SKM-1 (cell line): ENCODE measurements around the gene C16orf89.
"Not testable (repeated sequence)": the region's sequence is repeated elsewhere in the genome, so short reads cannot be mapped to it uniquely, and the experiment has no call there.

Source experiments
- DNase-seq: peaks from one replicate; lab custom pipeline; 2025; ENCODE audit not compliant: unreplicated experiment; lab: John Stamatoyannopoulos, UW

The C16orf89 gene, protein sequence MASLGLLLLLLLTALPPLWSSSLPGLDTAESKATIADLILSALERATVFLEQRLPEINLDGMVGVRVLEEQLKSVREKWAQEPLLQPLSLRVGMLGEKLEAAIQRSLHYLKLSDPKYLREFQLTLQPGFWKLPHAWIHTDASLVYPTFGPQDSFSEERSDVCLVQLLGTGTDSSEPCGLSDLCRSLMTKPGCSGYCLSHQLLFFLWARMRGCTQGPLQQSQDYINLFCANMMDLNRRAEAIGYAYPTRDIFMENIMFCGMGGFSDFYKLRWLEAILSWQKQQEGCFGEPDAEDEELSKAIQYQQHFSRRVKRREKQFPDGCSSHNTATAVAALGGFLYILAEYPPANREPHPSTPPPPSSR

DNA sequence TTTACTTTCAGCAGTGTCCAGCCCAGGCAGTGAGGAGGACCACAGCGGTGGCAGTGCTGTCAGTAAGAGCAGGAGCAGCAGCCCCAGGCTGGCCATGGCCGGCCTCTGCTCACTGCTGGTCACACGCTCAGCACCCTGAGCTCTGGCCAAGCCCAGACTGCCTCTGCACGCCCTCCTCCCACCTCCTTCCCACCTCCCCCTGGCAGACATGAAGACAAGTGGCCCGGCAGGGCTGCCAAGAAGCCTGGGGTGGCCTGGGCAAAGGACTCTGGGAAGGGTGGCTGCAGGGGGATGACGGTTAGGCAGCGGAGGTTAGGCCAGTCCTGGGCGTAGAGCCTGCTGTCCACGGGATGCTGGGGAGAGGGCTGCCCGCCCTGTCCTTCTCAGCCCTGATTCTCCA is at the start of gene C16orf89:
Gene C16orf89 (minus strand): TSS at position 144 of the 400 bp plus-strand sequence. CDS start 48 bp downstream, at position 96.
- no peak for DNase-seq

DNA sequence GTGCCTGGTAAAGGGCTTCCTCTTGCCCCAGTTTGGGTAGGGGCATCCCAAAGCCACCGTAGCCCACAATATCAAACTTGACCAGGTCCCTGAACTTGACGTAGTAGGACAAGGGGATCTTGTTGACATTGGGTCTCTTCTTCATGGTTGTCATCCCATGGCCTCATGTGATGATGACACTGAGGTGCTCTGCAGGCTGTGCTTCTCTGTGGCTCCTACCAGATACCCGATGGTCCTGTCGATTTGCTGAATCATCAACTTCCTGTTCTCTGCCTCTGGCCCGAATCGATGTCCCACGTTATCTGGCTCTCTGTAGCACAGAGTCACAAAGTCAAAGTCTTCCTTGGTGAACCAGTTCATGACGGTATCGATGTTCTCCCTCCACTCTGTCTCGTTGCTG is 45.2 kb upstream of the C16orf89 start:
- not testable (repeated sequence) for DNase-seq

DNA sequence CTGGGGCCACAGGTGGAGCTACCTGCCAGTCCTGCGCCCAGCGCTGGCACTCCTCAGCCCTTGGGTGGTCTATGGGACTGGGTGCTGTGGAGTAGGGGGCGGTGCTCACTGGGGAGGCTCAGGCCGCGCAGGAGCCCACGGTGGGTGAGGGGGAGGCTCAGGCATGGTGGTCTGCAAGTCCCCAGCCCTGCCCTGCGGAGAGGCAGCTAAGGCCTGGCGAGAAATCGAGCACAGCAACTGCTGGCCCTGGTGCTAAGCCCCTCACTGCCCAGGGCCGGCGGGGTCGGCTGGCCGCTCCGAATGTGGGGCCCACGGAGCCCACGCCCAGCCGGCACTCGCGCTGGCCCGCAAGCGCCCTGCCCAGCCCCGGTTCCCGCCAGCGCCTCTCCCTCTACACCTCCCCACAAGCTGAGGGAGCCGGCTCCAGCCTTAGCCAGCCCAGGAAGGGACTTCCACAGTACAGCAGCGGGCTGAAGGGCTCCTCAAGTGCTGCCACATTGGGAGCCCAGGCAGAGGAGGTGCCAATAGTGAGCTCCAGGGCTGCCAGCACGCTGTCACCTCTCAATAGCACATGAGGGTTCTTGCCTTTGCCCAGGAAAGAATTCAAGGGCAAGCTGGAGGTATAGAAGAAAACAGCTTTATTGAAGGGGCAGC is 42.9 kb upstream of the C16orf89 start:
- DNase-seq: no peak

DNA sequence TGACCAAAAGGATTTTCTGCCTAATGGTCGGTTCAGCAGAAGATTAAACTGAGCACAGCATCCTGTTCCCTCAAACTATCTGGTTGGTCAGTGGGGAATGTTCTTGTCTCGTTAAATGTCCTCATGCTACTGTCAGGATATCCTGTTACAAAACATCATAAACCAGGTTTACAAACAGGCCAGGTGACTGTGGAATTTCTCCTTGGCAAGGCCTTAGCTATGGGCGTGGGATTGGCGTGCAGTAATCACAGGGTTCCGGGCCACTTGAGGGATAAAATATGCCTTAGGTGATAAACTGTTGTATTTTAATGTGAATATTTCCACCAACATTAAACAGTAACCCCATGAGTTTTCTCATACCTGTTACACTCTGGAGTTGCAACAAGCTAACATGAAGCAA is 39.3 kb upstream of the C16orf89 start:
- not testable (repeated sequence) for DNase-seq

DNA sequence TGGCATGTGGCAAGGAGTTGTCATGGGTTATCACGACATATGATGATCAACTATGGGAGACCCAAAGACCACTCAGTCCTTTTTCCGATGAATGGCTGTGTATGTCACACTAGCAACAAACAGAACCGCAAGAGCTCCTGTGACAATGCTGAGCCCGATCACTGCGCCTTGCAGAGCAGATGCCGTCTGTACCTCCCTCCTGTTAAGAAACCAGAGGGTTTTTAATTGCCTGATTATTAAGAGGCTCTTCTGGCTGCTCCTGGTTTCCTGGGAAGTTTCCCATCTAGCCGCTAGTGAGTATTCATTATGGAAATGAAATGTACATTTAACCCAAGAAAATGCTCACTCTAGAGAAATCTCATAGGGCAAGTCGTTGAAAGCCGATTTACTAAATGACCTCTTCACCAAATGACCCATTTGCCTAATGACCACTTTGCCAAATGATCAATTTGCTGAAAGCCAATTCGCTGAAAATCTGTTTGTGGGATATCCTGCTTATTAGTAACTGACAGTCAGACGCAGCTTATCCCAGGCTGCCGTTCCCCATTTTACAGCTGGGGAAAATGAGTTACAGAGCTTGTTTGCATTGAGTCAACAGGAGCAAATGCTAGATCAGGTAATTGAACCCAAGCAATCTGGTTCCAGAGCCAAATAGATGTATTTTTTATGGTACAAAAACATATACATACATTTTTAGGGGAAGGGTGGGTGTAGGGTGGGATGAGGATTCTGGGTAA is 37.7 kb upstream of the C16orf89 start:
- DNase-seq: not testable (repeated sequence)

DNA sequence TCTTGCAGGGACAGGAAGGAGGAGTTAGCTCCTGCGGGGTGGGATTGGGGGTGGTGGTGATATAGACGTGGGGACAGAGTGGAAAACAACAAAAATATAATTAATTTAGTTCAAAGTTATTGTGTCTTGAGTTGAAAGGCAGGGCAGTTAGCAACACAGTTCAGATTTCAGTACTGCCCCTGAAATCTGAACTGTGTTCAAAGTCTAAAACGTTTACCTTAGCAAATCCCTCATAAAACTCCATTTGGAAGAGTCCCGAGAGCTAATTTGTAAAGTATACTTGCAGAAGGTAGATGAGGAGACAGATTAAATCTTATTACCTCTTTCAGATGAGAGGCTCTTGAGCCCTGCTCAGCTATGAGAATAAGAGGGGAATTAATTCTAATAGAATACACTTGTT is 33.4 kb upstream of the C16orf89 start:
- DNase-seq: not testable (repeated sequence)

DNA sequence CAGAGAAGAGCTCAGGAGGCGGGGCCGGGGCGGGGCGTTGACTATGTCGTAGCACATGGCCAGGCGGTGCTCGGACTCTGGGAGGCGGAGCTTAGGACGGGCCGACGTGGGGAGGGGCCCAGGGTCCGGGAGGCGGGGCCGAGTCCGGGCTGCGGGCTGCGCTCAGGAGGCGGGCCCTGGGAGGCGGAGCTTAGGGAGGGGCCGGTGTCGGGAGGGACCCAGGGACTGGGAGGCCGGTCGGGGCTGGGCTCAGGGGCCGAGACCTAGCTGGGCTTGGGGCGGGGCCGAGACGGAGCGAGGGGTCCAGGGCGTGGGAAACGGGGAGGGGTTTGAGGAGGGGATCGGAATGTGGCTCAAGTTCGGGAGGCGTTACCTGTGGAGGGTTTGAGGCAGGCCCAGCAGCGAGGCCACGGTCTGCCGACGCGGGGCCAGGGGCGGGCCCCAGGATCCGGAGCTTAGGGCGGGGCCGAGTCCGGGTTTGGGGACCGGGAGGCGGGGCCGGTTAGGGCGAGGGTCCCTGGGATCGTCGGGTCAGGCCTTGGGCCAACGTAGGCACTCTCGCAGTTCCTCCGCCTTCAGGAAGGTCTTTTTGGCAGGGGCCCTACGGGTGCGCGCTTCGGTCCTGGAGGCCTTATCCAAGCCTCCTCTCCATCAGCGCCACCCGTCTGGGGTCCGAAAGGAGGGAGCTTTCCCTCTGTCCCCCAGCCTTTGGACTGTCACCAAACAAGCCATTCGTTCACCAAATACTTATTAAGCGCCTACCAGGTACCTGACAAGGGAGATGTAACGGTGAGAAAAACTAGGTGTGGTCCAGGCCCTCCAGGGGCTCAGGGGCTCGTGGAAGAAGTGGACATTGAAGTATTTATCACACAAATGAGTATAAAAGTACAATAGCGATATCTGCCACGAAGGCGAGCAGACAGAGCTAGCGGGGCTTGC is 32.7 kb upstream of the C16orf89 start:
- DNase-seq: not testable (repeated sequence)

DNA sequence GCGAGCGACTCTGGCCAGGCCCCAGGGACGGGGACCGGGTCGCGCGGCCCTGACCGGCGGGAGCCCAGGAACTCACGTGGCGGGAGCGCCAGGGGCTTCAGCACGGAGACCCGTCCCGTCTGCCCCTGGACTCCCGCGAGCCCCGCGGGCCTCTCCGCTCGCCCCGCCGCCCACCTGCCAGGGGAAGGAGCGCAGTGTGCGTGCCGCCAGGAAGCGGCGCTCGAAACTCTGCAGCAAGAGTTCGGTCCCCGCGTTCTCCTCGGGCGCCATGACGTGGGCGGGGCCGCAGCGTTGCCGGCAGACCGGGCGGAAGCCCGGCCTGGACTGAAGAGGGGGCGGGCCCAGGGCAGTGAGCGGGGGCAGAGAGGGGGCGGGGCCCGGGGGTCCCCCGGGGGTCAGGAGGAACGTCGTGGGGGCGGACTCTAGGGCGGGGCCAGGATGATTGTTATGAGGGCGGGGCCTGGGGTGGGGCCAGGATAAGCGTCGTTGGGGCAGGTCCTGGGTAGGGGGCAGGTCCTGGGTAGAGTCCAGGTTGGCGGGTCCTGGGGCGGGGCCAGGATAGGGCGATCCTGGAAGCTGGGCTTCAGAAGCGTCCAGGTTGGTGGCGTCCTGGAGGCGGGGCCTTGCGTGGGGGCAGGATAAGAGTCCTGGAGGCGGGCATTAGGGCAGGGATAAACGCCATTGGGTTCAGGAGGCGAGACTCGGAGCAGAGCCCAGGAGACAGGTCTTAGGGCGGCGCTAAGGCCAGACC is 31.9 kb upstream of the C16orf89 start, which contains the start of gene EEF2KMT:
Gene EEF2KMT (minus strand): TSS at position 326 of the 751 bp plus-strand sequence. CDS start 56 bp downstream, at position 270.
- DNase-seq: peak; percentile 95

DNA sequence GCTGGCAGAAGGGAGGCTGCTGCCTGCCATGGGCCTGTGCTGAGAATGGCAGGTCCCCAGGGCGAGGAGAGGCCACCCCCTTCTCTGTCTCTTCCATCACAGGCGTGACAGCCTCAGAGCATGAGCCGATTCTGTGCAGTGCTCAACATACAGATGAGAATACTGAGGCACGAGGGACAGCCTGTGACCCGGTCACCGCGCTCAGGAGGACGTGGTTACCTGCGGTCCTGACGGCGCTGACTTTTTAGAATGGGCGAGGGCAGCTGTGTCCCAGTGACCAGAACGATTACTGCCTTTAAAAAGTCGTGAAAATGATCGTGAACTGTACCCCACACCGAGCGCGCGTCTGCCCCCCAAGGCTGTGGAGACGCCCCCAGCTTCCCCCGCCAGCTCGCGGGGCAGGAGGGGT is 31.3 kb upstream of the C16orf89 start:
- not testable (repeated sequence) for DNase-seq

DNA sequence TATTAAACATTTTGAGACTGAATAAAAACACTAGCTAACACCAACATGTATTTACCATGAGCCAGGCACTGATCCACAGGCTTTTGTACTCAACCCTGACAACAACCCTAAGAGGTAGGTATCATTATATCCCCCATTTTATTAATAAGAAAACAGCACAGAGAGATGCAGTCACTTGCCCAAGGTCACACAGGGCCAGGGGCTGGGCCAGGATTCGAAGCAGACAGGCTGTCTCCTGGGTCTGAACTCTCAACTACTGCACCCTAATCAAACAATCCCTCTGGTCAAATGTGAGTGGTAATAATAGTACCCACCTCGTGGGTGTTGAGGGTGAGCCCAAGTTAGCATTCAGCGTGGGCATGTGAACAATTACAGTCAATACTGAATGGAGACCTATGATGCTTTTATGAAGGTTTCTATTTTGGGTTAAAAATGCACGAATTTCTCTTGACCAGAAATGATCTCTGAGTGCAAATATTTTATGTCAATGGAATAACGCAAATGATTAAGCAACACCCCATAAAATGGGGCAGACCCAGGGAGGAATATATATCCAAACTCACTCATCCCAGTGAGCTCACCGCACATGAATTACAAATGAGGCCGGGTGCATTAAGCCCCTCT is 30.8 kb upstream of the C16orf89 start:
- DNase-seq: not testable (repeated sequence)

DNA sequence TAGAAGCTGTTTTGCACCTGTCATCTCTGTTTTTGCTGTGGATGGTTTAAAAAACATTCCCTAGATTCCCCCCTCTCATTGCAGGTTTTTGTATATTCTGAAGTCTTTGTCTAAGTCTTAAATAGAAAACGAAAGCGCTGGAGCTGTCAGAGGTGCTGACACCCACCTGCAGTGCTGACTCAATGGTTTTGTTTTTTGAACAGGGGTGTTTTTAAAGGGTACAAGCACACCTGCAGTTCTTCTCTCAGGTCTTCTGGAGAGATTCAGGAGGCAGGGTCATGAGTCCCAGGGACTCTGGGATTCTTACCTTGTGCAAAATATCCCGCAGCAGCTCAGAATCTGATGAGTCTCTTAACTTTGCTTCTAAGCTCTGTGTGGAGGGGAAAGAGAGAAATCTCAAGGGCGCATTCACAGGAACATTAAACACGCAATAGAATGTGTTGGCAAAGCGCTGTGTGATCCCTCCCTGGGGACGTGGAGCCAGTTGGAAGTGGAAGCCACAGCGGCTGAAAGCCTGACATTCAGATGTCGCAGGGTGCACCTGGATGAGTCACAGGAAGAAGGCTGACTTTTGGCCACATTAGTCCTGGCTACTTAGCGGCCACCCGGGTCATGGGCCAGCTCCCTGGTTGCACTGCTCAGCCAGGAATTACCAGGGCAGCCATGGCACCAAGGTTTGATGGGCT is 29.5 kb upstream of the C16orf89 start:
- not testable (repeated sequence) for DNase-seq

DNA sequence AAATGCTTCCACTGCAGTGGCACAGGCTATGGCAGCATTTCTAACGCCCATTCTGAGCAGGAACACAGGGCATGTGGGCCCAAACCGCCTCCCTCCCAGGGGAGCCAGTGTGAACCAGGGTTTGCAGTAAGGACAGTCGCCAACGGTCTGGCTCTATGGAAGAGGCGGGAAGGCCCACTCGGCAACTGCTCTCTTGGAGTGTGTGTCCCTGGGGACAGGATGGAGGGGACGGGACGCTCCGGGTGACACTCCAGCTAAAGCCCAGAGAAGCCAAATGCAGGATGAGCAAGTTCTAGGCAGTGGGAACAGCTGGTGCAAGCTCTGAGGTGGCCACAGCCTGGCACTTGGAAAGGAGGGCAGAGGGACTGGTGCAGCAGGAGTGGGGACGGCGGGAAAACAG is 28.0 kb upstream of the C16orf89 start:
- not testable (repeated sequence) for DNase-seq

DNA sequence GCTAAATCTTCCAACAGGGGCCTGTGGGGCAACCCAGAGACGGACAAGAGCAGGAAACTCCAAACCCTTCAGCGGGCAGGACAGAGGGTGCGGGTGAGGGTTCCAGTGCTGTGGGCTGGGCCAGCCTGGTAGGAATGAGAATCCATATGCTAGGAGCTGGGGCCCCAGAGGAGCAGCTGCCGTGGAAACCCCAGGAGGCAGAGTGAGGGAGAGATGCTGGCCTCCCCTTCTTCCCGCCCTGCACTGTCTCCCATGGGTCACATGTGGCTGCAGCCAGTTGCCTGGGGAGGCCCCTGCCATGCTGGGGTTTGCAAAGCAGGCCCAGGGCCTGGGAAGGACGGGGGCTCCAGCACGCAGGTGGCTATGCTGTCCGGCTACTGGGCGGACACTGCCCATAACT is 27.3 kb upstream of the C16orf89 start:
- DNase-seq: not testable (repeated sequence)

DNA sequence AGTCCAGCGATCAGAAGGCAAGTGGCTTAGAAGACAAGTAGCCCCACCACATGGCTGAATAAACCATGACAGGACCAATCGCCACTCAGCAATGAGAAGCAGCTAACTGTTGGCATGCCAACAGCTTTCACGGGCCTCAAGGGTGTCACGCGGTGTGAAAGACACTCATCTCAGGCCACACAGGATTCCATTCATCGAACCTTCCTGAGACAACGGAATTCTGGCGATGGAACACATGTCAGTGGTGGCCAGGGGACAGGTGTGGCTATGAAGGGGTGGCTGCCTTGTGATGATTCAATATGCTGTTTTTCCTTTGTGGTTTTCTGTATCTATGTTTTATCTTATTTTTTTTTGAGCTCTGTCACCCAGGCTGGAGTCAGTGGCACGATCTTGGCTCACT is 24.8 kb upstream of the C16orf89 start:
- not testable (repeated sequence) for DNase-seq

DNA sequence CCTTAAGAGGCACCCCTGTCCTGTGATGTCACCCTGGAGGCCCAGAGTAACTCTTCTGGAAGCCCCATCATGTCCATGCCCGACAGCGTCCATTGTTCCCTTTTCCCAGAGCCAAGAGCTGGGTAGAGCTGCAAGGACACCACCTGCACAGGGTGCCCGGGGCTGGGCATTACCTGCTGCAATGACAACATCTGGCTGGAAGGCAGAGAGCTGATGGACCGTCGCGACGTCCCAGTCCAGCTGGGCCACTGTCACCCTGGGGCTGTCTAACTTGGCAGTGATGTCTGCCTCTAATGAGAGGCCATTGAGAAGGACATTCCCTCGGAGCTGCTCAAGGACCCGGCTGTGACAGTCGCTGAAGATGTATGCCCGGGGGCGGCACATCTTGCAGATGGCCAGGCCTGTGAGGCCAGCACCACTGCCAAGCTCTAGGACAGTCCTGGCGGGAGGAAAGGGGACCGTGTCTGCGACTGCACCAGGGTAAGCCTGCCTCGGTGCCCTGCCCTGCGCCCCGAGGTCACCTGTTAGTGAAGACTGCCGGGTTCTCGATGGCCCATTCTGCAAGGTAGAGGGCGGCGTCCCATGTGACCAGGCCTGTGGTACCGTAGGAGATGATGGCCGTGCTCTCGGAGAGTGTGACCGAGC is 24.3 kb upstream of the C16orf89 start:
- DNase-seq: not testable (repeated sequence)

DNA sequence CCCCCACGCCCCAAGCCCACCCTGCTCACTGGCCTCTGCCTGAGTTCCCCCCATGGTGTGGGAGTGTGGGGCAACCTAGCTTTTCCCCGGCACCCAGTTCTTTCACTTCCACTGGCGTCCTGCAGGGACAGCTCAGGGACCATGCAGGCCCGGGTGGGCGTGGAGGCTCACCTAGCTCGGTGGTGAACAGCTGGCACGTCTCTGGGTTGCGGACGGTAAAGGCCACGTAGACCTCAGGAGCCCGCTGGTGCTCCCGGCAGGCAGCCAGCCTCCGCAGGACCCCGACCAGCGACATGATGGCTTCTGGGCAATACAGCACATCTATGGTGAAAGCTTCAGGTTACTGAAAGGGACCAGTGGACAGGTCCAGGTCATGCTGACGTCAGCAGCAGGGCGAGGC is 23.2 kb upstream of the C16orf89 start:
- DNase-seq: not testable (repeated sequence)

DNA sequence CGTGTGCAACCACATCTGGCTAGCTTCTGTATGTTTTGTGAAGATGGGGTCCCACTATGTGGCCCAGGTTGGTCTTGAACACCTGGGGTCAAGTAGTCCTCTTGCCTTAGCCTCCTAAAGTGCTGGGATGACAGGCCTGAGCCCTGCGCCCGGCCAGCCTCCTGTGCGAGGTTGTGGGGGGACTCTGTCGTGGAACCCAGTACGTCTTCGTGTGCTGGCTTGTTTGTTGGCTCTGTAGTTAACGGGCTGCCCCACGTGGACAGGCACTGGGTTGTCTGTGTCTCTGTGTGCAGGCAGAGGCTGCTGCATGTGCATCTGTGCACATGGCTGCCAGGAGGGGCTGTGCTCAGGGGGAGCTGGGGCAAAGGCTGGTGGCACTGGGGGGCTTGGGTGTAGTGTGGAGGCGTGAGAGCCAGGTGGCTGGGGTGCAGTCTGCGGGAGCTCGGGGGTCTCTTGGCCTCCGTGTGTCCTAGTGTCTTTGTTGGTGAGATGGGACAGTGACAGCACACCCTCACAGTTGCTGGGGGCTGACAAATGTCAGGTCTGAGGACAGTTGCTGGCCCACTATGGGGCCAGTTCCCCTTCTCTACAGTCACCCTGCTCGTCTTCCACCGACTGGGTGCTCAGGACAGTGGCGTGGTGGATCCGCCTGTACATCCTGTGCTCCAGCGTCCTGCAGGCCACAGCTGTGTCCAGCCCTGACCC is 22.5 kb upstream of the C16orf89 start:
- not testable (repeated sequence) for DNase-seq

DNA sequence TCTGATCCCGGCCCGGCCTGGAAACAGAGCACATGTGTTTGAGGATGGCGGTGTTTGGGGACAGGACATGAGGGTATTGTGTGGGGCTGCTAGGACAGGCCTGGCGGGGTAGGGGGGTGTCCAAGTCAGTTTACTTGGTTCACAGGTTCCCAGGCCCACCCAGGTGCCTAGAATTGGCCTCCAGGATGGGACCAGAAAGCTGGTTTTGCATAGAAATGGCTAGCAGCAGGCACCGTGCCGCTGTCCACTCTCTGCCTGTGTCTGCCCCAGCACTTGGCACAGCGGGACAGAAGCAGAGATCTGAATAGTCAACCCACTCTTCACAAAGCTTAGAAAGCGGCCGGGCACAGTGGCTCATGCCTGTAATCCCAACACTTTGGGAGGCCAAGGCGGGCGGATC is 20.0 kb upstream of the C16orf89 start:
- DNase-seq: not testable (repeated sequence)
